Astrocyte of the spinal cord (primary cell): ENCODE data around the gene TFDP2.
A peak's percentile ranks its signal among the peaks of the same experiment; 100 is the strongest.

ENCODE experiments used
- DNase-seq: peaks from one replicate; pipeline ENCODE4 v3.0.0; 2011; ENCODE audit warnings: low read depth, low spot score
- H3K4me3 ChIP-seq: 2 replicates; pipeline ENCODE4 v1.5.1; 2011; ENCODE audit warnings: low read depth, mild to moderate bottlenecking, low read length, moderate library complexity
- in situ Hi-C: cut with HindIII; loops from 2 replicates; pipeline ENCODE4 v1.10.0; 2017; ENCODE audit warnings: low sequenced_read_pairs
- TF ChIP-seq, protein P1 (sequence below): IDR thresholded peaks from 2 replicates; pipeline ENCODE4 v1.5.1; 2012; ENCODE audit warnings: low read depth, mild to moderate bottlenecking, low read length, inconsistent platforms

The TFDP2 gene

DNA sequence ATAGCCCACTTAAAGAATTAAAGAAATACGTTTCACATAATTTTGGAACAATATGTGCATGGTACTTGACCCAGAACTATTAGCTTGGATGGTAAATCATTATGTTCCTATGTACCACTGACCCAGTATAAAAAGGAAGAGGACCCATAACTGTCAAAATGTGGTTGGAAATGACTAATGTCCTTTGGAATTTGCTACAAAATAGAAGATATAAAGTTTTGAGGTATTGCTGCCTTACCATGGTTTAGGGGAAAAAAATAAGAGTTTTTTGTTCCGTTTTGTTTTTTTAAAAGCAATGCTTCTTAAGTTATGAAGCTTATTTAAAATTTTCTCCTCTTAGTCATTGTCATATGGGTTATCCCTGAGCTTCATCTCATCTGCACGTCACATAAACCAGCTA, 15.8 kb upstream of the TFDP2 start:
- TF ChIP-seq, protein P1, sequence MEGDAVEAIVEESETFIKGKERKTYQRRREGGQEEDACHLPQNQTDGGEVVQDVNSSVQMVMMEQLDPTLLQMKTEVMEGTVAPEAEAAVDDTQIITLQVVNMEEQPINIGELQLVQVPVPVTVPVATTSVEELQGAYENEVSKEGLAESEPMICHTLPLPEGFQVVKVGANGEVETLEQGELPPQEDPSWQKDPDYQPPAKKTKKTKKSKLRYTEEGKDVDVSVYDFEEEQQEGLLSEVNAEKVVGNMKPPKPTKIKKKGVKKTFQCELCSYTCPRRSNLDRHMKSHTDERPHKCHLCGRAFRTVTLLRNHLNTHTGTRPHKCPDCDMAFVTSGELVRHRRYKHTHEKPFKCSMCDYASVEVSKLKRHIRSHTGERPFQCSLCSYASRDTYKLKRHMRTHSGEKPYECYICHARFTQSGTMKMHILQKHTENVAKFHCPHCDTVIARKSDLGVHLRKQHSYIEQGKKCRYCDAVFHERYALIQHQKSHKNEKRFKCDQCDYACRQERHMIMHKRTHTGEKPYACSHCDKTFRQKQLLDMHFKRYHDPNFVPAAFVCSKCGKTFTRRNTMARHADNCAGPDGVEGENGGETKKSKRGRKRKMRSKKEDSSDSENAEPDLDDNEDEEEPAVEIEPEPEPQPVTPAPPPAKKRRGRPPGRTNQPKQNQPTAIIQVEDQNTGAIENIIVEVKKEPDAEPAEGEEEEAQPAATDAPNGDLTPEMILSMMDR, result no peak
- H3K4me3 ChIP-seq, result no peak overlapping the region
- DNase-seq, result no peak
- in situ Hi-C loops, result no loop called here

DNA sequence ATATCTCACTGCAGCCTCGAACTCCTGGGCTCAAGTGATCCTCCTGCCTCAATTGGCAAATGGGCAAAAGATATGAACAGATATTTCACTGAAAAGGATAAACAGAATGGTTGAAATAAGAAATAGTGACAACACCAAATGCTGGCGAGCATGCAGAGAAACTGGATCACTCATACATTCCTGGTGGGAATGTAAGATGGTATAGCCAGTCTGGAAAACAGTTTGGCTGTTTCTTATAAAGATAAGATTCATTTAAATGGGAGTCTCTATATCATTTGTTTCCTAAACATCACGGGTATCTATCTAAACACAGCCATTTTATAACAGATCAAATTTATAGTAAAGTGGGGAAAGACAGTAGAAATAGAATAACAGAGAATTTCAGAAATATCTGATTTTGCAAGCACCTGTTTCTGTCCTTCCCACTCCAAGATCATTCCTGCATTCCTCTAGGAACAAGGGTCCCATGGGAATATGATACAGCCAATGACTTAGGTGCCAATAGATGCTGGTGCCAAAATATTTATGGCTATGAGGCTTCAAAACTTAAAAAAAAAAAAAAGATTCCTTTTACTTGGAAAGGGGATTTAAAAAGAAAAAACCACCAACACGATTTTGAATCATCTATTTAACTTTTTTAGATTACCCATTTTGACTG, 9.9 kb upstream of the TFDP2 start:
- in situ Hi-C loops, result no loop called here
- H3K4me3 ChIP-seq, result no peak overlapping the region
- TF ChIP-seq, protein P1, result no peak
- DNase-seq, result no peak

DNA sequence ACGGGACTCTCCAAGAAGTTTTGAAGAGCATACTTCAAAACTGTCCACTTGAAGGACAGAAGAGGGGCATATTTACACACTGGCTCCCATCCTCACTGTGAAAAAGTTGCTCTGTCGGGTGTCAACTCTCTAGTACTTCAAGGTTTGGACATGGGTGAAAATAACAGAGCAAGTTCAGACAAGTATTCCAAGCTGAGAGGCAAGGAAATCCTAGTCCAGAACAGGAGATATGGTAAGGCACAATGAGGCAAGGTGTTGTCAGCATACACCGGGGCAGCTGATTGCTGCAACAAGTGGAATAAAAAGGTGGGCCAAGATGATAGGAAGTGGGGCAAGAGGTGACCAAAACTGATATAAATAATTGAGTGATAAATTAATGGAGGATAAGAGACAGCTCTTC, 4.8 kb upstream of the TFDP2 start:
- TF ChIP-seq, protein P1, result no peak
- H3K4me3 ChIP-seq, result no peak overlapping the region
- in situ Hi-C loops, result no loop called here
- DNase-seq, result no peak

DNA sequence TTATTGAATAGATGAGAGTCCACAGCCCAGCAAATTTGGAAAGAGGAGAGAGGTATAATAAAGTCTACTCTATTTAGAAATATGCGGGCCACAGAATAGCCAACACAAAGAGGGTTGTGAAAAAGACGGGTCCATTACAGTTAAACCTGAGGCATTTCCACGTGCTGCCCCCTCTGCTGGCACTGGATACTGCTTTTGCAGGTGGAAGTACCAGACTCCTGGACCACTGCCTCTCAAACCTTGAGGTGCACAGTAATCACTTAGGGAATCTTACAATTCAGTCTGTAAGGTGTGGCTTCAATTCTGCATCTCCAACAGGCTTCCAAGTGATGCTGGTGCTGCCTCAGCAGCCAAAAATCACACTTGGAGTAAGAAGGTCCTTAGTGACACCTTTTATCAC, 3.0 kb upstream of the TFDP2 start:
- in situ Hi-C loops, result no loop called here
- no peak overlapping the region for H3K4me3 ChIP-seq
- DNase-seq, result no peak
- TF ChIP-seq, protein P1, result peak; percentile 25

DNA sequence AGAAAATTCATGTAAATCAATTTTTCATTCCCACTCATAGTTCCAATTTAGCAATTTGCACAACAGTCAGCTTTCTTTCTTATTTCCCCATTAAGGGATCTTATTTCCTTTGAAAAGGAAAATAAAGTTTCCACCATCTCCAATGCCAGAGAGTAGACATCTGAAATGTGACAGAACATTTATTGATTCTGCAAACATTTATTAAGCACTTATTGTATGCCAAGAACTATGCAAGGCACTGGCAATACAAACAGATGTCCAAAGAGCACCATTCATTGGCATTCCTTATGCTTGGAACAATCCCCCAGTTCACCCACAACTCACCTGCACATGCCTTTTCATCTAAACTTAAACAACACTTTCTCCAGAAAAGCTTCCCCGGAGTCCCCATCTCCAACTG, 2.5 kb upstream of the TFDP2 start:
- TF ChIP-seq, protein P1, result no peak
- no peak for DNase-seq
- no peak overlapping the region for H3K4me3 ChIP-seq
- in situ Hi-C loops, result no loop called here

DNA sequence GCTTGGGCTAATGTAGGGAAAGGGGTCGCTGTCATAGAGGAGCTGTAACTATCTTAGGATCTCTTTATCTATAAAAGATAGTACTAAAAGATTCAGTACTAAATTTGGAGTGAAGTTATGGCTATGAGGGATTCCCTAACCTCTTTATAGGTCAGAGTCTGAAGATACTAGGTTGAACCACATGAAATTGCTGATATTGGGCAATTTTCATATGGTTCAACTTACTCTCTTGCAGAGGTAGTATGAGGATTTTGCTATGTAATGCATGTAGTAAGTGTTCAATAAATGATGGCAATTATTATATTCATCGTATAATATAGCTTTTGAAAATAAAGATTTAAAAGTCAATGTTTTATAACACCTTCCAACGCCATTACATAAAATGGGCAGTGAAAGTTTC, 1.9 kb upstream of the TFDP2 start:
- TF ChIP-seq, protein P1, result no peak
- no peak overlapping the region for H3K4me3 ChIP-seq
- DNase-seq, result no peak
- in situ Hi-C loops, result no loop called here
